Loucy (cell line): ENCODE results near the gene GCAT.

Experiments used
- EZH2phosphoT487 ChIP-seq: fragments of 200-600 bp; IDR thresholded peaks from 2 replicates; pipeline ENCODE4 v1.6.1; 2018; ENCODE audit warnings: antibody characterized with exemption, mild to moderate bottlenecking, moderate library complexity, borderline replicate concordance
- TF ChIP-seq, protein P1 (sequence below): fragments of 200-600 bp; sonication (generic); conservative IDR thresholded peaks from 2 replicates; pipeline ENCODE4 v1.5.1; 2014; ENCODE audit warnings: mild to moderate bottlenecking, antibody characterized with exemption, low read length

- TF ChIP-seq, protein P1, sequence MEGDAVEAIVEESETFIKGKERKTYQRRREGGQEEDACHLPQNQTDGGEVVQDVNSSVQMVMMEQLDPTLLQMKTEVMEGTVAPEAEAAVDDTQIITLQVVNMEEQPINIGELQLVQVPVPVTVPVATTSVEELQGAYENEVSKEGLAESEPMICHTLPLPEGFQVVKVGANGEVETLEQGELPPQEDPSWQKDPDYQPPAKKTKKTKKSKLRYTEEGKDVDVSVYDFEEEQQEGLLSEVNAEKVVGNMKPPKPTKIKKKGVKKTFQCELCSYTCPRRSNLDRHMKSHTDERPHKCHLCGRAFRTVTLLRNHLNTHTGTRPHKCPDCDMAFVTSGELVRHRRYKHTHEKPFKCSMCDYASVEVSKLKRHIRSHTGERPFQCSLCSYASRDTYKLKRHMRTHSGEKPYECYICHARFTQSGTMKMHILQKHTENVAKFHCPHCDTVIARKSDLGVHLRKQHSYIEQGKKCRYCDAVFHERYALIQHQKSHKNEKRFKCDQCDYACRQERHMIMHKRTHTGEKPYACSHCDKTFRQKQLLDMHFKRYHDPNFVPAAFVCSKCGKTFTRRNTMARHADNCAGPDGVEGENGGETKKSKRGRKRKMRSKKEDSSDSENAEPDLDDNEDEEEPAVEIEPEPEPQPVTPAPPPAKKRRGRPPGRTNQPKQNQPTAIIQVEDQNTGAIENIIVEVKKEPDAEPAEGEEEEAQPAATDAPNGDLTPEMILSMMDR: no peak
- TF ChIP-seq EZH2phosphoT487: no peak
These were observed 11.7 kb upstream of the GCAT start for GRCh38 chr22:37796079-37796478.
